SH-SY5Y (cell line): ENCODE data around the gene C1orf52.

Source experiments
- GATA2 ChIP-seq: IDR thresholded peaks from 2 replicates; pipeline ENCODE4 v1.6.1; 2011; ENCODE audit warnings: mild to moderate bottlenecking, low read depth, low read length
- GATA3 ChIP-seq: IDR thresholded peaks from 2 replicates; pipeline ENCODE4 v1.6.1; 2011; ENCODE audit warnings: low read depth, mild to moderate bottlenecking, low read length, moderate library complexity

C1orf52 gene

GRCh38 chr1:85259118-85259911 is at the start of gene C1orf52:
C1orf52 (minus strand) TSS chr1:85259662; CDS start chr1:85259633, 29 bp downstream.
- TF ChIP-seq GATA2 (no peak), GATA3 (no peak)

DNA sequence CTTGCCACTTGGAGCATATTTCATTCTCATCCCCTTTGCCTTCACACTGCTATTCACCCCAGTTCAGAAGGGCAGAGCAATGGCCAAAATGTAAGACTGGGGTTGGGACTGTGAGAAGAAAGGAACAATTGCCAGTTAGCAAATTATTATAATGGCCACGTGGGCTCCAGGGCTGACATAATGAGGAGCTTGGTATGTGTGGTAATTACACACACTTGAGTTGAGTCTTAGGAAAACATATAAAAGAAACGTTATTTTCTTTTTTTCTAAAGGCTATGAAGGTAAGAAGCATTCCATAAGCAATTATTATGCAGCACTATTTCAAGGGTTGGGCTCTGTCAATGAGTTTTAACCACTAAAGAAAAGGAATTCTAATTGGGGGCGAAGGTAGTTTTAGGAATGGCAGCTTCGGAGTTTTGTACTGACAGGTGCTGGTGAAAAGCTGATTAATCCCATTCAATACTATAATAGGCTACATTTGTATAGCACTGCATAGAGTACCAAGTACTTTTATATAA is 49.4 kb upstream of the C1orf52 start:
- TF ChIP-seq GATA3, result no peak
- no peak for TF ChIP-seq GATA2

GRCh38 chr1:85307987-85308832 is 48.7 kb upstream of the C1orf52 start:
- no peak for TF ChIP-seq GATA3
- TF ChIP-seq GATA2, result no peak

DNA sequence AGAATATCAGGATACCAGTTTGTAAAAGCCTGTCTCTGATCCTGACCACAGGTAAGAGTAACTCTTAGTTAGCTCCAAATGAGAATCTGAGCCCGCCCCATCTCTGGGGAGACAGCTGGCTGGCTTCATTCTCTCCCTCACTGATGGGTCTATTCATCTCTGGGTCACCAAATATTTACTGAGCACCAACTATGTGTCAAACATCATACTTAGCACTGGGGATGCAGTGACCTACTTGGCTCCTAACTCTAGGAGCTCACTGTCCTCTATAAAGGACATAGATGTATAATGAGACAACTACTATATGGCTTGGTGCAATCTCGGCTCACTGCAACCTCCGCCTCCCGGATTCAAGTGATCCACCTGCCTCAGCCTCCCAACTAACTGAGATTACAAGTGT is 46.8 kb upstream of the C1orf52 start:
- TF ChIP-seq GATA3 (no peak), GATA2 (no peak)

DNA sequence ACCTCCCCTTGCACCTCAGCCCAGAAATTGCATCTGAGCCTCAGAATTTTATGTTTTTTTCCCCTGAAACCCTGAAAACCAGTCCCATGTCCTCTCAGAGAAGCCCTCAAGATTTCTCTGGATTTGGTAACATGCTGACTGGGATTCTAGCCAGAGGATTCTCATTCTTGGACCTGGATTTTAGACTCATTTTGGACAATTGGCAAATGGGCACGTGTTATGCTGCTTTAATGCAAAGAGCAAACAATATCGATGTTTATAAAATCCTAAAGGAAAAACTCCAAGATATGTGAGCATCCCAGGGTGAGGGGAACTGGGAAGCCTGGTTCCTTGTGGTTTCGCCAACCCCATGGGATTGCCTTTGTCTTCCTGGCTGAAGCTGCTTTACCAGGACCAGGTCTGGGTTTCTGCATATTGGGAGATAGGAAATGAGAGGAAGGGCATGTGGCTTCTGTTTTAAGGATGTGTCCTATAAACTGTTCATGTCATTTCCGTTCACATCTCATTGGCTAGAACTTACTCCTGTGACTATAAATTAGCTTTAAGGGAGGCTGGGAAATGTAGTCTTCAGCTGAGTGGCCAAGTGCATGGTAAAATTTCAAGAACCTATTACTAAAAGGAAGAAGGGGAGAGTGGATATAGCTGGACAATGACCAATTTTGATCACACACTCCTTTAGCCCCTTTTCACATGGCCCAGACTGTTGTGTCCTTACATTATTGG is 44.1 kb upstream of the C1orf52 start:
- TF ChIP-seq GATA2, result no peak
- TF ChIP-seq GATA3, result no peak

DNA sequence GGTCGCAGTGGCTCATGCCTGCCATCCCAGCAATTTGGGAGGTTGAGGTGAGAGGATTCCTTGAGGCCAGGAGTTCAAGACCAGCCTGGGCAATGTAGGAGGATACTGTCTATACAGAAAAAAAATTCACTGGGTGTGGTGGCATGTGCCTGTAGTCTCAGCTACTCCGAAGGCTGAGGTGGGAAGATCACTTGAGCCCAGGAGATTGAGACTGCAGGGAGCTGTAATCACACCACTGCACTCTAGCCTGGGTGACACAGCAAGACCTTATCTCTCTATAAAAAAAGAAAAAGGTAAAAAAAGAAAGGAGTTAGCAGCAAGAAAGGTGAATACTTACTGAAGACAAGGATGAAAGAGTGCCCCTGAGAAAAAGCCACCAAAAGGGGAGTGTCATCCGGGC is 40.7 kb upstream of the C1orf52 start:
- TF ChIP-seq GATA2 (no peak), GATA3 (no peak)

- TF ChIP-seq GATA2 (no peak), GATA3 (no peak)
Observed at GRCh38 chr1:85297855-85298629, 38.6 kb upstream of the C1orf52 start.

- TF ChIP-seq GATA3, result no peak
- no peak for TF ChIP-seq GATA2
Observed at GRCh38 chr1:85297538-85297854, 38.0 kb upstream of the C1orf52 start.

- TF ChIP-seq GATA3 (no peak), GATA2 (no peak)
Observed at GRCh38 chr1:85296980-85297379, 37.5 kb upstream of the C1orf52 start.

DNA sequence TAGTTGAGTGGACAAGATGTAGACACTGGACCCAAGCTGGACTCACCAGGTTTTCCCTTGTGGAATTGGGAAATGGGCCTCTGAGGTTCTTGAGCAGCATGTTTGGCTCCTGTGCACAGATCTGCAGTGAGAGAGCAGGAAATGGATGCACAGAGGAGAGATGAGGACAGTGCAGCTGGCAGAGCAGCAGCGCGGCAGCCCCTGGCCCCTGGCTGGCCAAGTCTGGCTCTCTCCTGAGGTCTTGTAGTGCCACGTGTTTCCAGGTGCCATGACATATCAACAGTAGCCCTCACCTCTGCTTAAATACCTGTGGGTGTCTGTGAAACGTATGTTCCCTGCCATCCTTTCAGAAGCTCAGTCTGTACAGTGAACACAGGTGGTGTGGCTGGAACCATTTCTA is 36.2 kb upstream of the C1orf52 start:
- no peak for TF ChIP-seq GATA3
- no peak for TF ChIP-seq GATA2

- TF ChIP-seq GATA3, result no peak
- no peak for TF ChIP-seq GATA2
Observed at GRCh38 chr1:85295006-85295431, 35.6 kb upstream of the C1orf52 start.

- no peak for TF ChIP-seq GATA2
- no peak for TF ChIP-seq GATA3
Observed at GRCh38 chr1:85290826-85291225, 31.4 kb upstream of the C1orf52 start.

GRCh38 chr1:85289848-85290335 is 30.4 kb upstream of the C1orf52 start:
- no peak for TF ChIP-seq GATA3
- TF ChIP-seq GATA2, result no peak
